ENCODE results near the gene CCDC92.

DNA sequence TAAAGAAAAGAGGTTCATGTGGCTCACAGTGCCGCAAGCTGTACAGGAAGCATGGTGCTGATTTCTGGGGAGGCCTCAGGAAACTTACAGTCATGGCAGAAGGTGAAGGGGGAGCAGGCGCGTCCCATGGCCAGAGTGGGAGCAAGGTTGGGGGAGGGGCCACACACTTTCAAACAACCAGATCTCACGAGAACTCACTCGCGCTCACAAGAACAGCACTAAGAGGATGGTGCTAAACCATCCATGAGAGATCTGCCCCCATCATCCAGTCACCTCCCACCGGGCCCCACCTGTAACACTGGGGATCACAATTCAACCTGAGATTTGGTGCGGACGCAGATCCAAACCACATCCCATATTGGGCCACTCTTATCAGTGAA is 80.5 kb downstream of the CCDC92 start:
- TF ChIP-seq, protein P1, sequence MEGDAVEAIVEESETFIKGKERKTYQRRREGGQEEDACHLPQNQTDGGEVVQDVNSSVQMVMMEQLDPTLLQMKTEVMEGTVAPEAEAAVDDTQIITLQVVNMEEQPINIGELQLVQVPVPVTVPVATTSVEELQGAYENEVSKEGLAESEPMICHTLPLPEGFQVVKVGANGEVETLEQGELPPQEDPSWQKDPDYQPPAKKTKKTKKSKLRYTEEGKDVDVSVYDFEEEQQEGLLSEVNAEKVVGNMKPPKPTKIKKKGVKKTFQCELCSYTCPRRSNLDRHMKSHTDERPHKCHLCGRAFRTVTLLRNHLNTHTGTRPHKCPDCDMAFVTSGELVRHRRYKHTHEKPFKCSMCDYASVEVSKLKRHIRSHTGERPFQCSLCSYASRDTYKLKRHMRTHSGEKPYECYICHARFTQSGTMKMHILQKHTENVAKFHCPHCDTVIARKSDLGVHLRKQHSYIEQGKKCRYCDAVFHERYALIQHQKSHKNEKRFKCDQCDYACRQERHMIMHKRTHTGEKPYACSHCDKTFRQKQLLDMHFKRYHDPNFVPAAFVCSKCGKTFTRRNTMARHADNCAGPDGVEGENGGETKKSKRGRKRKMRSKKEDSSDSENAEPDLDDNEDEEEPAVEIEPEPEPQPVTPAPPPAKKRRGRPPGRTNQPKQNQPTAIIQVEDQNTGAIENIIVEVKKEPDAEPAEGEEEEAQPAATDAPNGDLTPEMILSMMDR (IDR thresholded peaks at IDR 0.05) = no peak
- no peak for TF ChIP-seq HDAC2 (IDR thresholded peaks at IDR 0.05)
- no peak for TF ChIP-seq RAD21 (conservative IDR thresholded peaks at IDR 0.05 in 1 of 2, IDR thresholded peaks at IDR 0.05 in 1 of 2)
- TF ChIP-seq POLR2A (IDR thresholded peaks at IDR 0.05; ENCODE audit: low read length) = no peak
- no peak for TF ChIP-seq CEBPB (IDR thresholded peaks at IDR 0.05)
- no peak for TF ChIP-seq RCOR1 (IDR thresholded peaks at IDR 0.05; ENCODE audit: low read depth, low read length)
- no peak for TF ChIP-seq MYC (IDR thresholded peaks at IDR 0.05; ENCODE audit: borderline replicate concordance, low read length)
- TF ChIP-seq CHD2 (IDR thresholded peaks at IDR 0.05; ENCODE audit: low read length, partially characterized antibody) = no peak
- TF ChIP-seq, protein P2, sequence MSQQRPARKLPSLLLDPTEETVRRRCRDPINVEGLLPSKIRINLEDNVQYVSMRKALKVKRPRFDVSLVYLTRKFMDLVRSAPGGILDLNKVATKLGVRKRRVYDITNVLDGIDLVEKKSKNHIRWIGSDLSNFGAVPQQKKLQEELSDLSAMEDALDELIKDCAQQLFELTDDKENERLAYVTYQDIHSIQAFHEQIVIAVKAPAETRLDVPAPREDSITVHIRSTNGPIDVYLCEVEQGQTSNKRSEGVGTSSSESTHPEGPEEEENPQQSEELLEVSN (IDR thresholded peaks at IDR 0.05; ENCODE audit: borderline replicate concordance, low read depth) = no peak
- no peak for TF ChIP-seq FOSL2 (IDR thresholded peaks at IDR 0.05)
- TF ChIP-seq FOSL2 (CRISPR knock-in tag; IDR thresholded peaks at IDR 0.05) = no peak

Measured in A549 (cell line).